HepG2 (cell line): Measurements from ENCODE around the gene ARHGAP29. TPM values are rescaled to one million over a fixed set of nuclear protein-coding genes. Genes with fewer than 3 reads are reported as not detected.

ENCODE experiments used
- ARNT ChIP-seq: fragments of 450-650 bp; IDR thresholded peaks from 2 replicates; pipeline ENCODE4 v1.6.1; 2017
- CREB3 ChIP-seq: sonication (generic); formaldehyde crosslinking; IDR thresholded peaks from 2 replicates; pipeline ENCODE4 v1.5.0; 2020; ENCODE audit warnings: missing genetic modification reagents
- EEA1 ChIP-seq: sonication (generic); formaldehyde crosslinking; IDR thresholded peaks from 2 replicates; pipeline ENCODE4 v1.5.1; 2020; ENCODE audit warnings: mild to moderate bottlenecking, missing genetic modification reagents, borderline replicate concordance
- ELK4 ChIP-seq: sonication (generic); formaldehyde crosslinking; IDR thresholded peaks from 2 replicates; pipeline ENCODE4 v1.9.0; 2021; ENCODE audit warnings: missing genetic modification reagents, borderline replicate concordance
- EZH2 ChIP-seq: conservative IDR thresholded peaks from 2 replicates; pipeline ENCODE4 v1.6.1; 2012; ENCODE audit warnings: mild to moderate bottlenecking, low read depth, low read length, moderate library complexity
- FUBP1 ChIP-seq: sonication (generic); formaldehyde crosslinking; IDR thresholded peaks from 2 replicates; pipeline ENCODE4 v1.5.1; 2020; ENCODE audit warnings: missing genetic modification reagents, mild to moderate bottlenecking, borderline replicate concordance
- GATA4 ChIP-seq: sonication (generic); IDR thresholded peaks from 2 replicates; pipeline ENCODE4 v1.6.1; 2016; ENCODE audit warnings: antibody characterized with exemption, low read depth, borderline replicate concordance
- MAFF ChIP-seq: IDR thresholded peaks from 2 replicates; pipeline ENCODE4 v1.6.1; 2011; ENCODE audit warnings: low read depth, low read length, improper control_type of control experiment
- MED13 ChIP-seq: sonication (generic); formaldehyde crosslinking; IDR thresholded peaks from 2 replicates; pipeline ENCODE4 v1.5.0; 2020; ENCODE audit warnings: missing genetic modification reagents
- PHF8 ChIP-seq: sonication (generic); formaldehyde crosslinking; IDR thresholded peaks from 2 replicates; pipeline ENCODE4 v1.5.0; 2020; ENCODE audit warnings: missing genetic modification reagents
- PRDM10 ChIP-seq: sonication (generic); formaldehyde crosslinking; IDR thresholded peaks from 2 replicates; pipeline ENCODE4 v1.4.0; 2020; ENCODE audit warnings: low read depth, missing genetic modification reagents
- ZBTB26 ChIP-seq: IDR thresholded peaks from 2 replicates; pipeline ENCODE4 v1.6.1; 2016; ENCODE audit warnings: missing compliant biosample characterization, missing genetic modification reagents, borderline replicate concordance
- ZNF260 ChIP-seq: sonication (generic); formaldehyde crosslinking; IDR thresholded peaks from 2 replicates; pipeline ENCODE4 v1.4.0; 2020; ENCODE audit warnings: missing genetic modification reagents, low read depth, mild to moderate bottlenecking, borderline replicate concordance
- ZNF275 ChIP-seq: sonication (generic); formaldehyde crosslinking; IDR thresholded peaks from 2 replicates; pipeline ENCODE4 v1.8.0; 2022; ENCODE audit warnings: missing genetic modification reagents, mild to moderate bottlenecking, inconsistent platforms, borderline replicate concordance
- polyA plus RNA-seq, 8 experiments: library from polyadenylated mRNA; depleted of rRNA in 3 of 8; stranded (reverse) in 7 of 8; unstranded in 1 of 8; fragments of >200 nt; fragmentation: Illumina TruSeq in 4 of 8; extraction: Trizol in 4 of 8; gene quantifications; 2 replicates each; pipeline versions ENCODE4 v1.2.1 to v1.2.3, GENCODE V29; 2011 to 2016; ENCODE audit warnings: low read depth in 4 of 8, missing spikeins in 1 of 8, mixed read lengths in 1 of 8; ENCODE audit not compliant: insufficient read depth in 1 of 8
- total RNA-seq, 5 experiments: library from RNA; depleted of rRNA; stranded (reverse); fragments of >200 nt; fragmentation: Illumina TruSeq; extraction: Trizol; gene quantifications; 2 replicates each; pipeline ENCODE4 v1.2.3, GENCODE V29; 2016; ENCODE audit warnings: low read depth in 1 of 5

ARHGAP29 gene
- total and polyA plus RNA-seq, 2 of the 13 experiments (the other 11 are each of a cell fraction or from before 2014, with no cell fraction given), result 12.8 to 18.3 TPM

GRCh38 chr1:94247138-94248094, 10.0 kb upstream of the ARHGAP29 start (continued):
- TF ChIP-seq PRDM10 (CRISPR knock-in tag) (no peak), ZBTB26 (no peak), PHF8 (CRISPR knock-in tag) (0 out of 2 replicates have a peak, but pooled peaks have one; percentile 31), FUBP1 (CRISPR knock-in tag) (no peak), EEA1 (CRISPR knock-in tag) (no peak), CREB3 (CRISPR knock-in tag) (no peak), ZNF260 (CRISPR knock-in tag) (no peak), MED13 (CRISPR knock-in tag) (no peak), ARNT (no peak), ZNF275 (CRISPR knock-in tag) (no peak), ELK4 (CRISPR knock-in tag) (no peak), EZH2 (no peak), MAFF (no peak), GATA4 (no peak; the same call in 1 of the 2 replicates)
